Measurements from ENCODE around the gene TNKS2. TPM values are rescaled to one million over a fixed set of nuclear protein-coding genes. Genes with fewer than 3 reads are reported as not detected.
"Not testable (repeated sequence)": the region's sequence is repeated elsewhere in the genome, so short reads cannot be mapped to it uniquely, and the experiment has no call there.

TNKS2 gene
- total RNA-seq, 1 experiment from 2014 or later = 10.9 TPM

GRCh38 chr10:91865562-91866081 lies 67.4 kb downstream of the TNKS2 start:
- no peak for DNase-seq (ENCODE audit: low read depth)

DNA sequence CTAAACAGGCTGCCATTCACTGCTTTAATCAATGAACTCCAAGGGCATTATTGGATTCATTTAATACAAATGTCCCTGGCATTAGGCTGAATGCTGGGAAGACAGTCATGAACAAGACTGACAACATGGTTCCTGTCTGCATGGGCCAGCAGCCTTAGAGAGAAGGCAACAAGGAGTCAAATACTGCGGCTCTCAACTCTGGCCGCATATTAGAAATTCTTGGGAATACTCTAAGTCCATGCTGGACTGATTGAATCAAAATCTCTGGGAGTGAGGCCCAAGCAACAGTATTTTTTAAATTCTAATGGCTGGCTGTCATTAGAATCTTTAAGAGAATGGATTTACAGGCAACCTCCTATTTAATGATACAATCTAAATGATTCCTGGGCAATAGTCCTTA lies 76.9 kb downstream of the TNKS2 start:
- DNase-seq (ENCODE audit: low read depth) = no peak

DNA sequence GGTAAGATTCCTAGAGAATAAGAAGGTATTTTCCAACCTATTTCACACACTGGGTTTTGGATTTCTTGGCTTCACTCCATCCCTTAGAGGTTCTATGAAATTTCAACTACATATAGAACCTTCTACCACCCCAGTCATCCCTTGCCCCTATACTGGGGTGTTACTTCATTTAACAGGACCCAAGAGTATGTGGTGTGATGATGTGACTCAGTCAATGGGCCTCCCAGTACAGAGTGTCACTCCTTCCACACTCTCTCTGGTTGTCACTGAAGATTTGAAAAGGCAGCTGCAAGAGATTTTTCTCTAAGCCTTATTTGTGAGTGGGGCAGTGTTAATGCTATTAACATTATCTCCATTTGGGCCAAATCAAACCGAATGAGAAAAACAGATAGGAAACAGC lies 77.6 kb downstream of the TNKS2 start:
- DNase-seq (ENCODE audit: low read depth) = no peak

DNA sequence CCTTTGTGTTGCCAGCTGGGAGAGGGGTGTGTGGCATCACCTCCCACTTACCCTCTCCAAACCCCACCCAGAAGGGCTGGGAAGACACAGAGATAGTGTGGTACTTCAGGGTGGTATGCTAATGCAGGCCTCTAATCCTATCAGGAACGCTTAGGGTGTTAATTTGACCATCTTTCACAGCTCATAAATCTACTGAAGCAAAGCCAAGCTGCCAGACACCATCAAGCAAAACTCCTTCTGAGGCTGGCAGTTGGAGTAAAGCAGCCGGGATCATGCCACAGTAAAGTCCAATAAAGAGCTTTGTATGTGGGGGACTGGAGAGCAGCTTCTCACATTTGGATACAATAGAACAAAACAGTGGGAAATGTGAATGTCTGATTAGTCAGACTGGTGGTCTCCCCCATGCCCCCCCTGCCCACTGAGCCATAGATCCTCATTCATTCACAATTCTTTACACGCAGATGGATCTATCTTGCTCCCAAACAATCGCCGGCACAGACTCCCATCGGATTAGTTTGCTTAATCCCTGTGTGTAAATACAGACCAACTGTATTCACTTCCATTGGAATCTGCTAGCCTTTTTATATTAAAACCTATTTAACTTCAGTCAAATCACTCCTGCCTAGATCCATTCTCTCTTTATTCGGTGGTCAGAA lies 81.4 kb downstream of the TNKS2 start:
- no peak for DNase-seq (ENCODE audit: low read depth)

DNA sequence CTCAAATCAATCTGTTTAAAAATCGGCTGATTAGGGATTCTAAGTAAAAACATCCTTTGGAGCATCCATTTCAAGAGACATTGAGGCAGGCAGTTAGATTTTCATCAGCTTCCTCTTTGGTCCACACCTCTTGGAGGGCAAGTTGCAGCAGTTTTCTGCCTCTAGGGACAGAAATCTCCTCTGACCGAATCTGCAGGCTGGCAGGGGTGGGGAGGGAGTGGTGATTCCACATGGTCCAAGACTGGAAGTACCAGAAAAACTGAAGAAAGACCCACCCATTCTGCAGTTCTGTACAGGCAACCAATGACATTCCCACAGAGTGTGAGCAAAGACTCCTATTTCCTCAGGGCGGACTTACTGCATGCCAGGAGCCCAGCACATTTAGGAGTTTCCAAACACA lies 82.1 kb downstream of the TNKS2 start:
- DNase-seq (ENCODE audit: low read depth) = no peak

DNA sequence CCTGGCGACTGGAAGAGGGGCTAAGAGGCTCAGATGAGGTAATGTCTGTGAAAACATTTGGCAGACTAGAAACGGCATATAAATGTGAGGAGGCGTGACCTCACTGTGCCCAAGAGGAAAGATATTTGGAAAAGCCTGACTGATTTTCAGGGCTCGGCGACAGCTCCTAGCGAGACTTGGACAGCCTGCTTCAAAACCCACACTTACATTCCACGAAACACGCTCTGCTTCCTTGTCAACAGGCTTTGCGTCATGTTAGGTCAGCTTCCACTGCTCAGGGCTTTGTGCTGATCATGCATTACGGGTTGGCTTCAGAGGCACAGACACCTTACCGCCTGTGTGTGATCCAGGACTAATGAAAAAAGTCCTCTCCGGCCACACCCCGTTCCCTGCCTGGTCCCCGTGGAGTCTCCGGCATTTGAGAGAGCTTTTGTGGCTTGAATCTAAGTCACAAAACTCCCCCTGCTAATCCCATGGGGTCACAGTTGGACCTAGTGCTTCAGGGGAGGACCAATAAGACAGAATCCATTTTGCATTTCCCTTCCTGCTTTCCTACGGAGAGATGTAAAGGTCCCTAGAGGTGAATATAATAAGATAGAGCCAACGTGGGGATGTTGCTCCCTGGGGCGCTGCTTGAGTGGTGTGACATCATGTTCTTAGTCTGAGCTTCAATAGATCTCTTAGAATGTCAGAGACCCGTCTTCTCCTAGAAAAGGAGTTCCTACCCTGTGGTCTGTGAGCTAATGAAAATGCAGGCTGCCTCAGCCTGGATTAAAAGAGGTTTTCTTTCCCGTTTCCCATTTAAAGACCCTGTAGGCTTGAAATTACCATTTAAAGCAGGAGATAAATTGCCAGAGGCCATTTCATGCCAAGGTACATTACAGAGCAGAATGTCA lies 85.6 kb downstream of the TNKS2 start:
- DNase-seq (ENCODE audit: low read depth) = peak; percentile 11

DNA sequence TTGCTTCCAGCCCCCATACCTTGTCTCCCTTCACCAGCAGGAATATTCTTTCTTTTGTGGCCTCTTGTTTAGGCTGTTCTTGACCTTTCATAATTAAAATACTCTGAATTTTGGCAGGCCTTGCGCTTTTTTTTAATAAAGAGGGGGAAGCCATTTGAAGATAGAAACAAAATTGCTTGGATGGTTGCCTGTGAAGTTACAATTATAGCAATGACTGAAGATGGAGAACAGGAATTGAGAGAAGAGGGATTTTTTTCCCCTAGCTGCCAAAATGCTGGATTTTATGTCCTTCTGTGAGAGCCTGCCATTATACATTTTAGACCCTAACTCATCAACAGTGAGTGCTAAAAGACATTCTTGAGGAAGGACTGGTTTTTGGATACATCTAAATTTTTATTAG lies 86.3 kb downstream of the TNKS2 start:
- no peak for DNase-seq (ENCODE audit: low read depth)

DNA sequence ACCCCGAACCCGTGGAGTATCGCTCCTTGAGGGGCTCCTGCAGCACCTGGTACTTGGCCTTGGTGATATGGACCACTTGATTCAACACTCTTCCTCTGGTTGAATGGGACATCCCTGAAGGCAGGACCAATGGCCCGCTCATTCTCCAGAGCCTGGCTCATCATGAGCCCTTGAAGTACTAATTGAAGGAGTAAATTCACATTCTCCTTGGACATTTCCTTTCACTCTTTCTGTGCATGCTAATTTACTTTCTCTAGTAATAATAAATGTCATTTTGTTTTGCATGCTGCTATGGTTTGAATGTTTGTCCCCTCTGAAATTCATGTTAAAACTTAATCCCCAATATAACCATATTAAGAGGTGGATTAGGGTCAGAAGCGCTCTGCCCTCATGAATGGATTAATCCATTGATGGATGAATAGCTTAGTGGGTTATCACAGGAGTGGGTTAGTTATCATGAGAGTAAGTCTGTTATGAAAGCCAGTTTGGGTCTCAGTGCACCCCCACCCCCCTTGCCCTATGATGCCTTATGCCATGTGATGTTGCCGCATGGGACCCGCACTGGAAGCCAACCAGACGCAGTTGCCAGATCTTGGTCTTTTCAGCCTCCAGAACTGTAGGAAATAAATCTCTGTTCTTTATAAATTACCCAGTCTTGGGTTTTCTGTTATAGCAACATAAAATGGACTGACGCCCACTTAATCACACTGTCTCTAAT lies 87.3 kb downstream of the TNKS2 start:
- DNase-seq (ENCODE audit: low read depth) = no peak

GRCh38 chr10:91886954-91887271 lies 88.7 kb downstream of the TNKS2 start:
- no peak for DNase-seq (ENCODE audit: low read depth)

GRCh38 chr10:91887272-91888076 lies 89.2 kb downstream of the TNKS2 start:
- DNase-seq (ENCODE audit: low read depth) = peak; percentile 20

DNA sequence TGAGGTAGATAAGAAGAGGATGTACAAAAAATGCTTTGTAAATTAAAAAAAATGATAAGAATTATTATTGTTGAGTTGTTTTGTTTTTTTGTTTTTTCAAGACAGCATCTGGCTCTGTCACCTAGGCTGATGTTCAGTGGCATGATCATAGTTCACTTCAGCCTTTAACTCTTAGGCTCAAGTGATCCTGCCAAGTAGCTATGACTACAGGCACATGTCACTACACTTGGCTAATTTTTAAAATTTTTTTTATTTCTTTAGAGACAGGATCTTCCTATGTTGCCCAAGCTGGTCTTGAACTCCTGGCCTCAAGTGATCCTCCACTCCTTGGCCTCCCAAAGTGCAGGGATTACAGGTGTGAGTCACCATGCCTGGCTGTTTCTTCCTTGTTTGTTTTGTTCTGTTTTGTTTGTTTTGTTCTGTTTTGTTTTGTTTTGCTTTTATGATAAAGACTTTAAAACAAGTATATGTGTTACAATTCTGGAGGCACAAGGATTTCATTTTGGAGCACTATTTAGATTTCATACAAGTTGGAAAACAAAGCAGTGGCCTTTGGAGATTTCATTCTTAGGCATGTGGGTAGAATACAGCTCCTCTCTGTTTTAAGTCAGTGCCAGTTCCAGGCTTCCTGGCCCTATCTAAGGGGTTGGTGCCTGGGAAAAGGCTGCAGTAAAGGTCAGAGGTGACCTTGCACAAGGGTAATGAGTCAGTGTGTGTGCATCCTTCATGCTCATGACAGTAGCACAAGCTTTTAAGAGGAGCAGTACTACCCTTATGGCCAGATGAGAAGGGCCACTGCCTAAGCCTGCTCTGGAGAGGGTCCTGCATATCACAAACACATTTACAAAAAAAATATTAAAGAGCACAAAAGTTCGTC lies 93.1 kb downstream of the TNKS2 start:
- no peak for DNase-seq (ENCODE audit: low read depth)

DNA sequence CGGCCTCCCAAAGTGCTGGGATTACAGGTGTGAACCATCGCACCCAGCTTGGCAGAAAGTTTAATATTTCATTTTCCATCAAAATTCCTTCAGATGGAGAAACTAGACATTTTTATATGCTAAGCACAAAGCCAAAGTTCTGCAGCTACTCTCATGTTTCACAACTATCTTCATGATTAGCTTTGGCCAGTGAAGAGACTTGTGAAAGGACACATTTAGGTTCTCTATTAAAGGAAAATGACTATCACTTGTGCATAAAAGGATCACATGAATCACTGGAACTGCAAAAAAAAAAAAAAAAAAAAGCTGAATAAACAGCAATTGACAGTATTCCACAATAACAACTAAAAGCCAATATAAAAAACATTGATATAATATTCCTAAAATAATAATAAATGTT lies 94.8 kb downstream of the TNKS2 start:
- no peak for DNase-seq (ENCODE audit: low read depth)

DNA sequence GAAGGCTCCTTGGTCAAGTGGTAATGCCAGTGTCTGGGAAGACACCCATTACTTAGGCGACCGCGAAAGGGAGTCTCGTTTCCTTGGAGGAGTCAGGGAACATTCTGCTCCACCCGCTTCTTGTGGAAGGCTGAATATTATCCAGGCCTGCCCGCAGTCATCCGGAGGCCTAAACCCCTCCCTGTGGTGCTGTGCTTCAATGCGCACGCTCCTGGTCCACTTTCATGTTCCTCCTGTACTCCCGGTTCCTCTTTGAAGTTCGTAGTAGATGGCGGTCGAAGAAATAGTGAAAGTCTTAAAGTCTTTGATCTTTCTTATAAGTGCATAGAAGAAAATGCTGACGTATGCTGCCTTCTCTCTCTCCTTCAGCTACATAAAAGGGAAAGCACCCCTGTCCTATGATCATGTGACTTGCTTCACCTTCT lies 96.0 kb downstream of the TNKS2 start:
- DNase-seq (ENCODE audit: low read depth) = not testable (repeated sequence)

GRCh38 chr10:91896212-91896756 lies 98.1 kb downstream of the TNKS2 start:
- no peak for DNase-seq (ENCODE audit: low read depth)

DNA sequence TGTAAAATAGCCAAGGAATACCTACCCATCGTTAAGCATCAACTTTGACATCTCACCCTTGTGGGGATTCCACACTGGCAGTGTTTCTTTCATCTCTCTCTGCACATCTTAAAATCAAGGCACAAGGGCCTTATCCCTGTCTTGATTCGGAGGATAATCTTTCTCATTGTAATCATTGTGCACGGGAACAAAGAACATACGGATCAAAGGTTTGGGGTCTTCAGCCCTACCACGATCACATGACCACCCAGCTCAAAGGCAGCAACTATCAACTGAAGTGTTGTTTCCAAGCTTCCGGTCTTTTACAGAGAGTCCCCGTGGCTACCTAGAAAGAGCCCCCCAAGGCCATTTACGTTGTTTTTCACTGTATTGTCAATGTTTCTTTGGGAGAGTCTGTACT lies 99.2 kb downstream of the TNKS2 start:
- no peak for DNase-seq (ENCODE audit: low read depth)

DNA sequence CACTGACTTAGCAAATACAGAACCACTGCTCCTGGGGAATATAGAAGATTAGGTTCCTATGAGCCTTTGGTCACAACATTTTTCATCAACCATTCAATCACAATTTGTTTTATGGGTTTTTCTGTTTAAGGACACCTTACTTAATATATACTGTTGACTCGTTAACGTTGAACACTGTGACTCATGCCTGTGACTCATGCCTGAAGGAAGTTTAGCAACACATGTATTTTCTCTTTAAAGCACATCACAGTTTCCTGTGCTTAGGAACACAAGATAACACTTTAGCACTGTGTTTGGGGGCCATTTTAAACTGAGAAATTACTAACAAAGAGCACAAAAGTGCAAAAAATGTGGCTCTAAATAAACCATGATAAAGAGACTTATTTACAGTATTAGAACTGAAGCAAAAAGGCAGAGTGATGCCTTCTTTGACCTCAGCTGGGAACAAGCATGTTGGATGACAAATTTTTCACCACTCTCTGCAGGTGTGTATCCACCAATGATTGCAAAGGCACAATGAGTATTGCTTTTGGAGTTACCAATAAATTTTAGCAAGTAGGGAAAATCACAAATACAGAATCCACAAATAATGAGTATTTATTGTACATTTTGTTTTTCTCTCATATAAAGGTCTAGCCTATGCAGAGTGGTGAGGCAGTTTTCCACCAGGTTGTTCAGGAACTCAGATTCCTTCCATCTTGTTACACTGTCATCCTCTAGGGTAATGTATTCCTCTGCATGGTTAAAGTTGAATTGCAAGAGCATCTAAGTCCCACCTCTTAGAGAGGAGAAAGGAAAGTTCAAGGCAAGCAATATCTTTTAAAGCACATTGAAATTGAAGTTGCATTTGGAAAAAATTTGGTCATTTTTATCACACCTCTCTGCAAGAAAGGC lies 103.8 kb downstream of the TNKS2 start:
- peak; percentile 79 for DNase-seq (ENCODE audit: low read depth)

DNA sequence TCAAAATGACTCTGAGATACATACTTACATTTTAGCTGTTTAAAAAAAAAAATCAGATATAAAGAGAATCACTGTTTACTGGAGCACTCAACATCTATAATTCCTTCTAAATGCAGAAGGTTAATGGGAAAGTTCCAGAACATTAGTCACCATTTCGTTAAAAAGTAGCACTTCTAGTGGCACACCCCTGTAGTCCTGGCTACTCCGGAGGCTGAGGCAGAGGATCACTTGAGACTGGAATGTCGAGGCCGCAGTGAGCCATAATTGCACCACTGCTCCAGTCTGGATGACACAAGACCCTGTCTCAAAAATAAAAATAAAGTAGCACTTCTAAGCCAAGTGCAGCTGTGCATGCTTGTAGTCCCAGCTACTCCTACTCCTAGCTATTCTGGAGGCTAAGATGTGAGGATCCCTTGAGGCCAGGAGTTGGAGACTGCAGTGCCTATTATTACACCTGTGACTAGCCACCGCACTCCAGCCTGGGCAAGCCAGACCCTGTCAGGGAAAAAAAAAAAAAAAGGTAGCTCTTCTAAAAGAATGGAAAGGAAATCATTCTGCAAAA lies 108.9 kb downstream of the TNKS2 start:
- peak; percentile 3 for DNase-seq (ENCODE audit: low read depth)

- DNase-seq (ENCODE audit: low read depth) = no peak
Measured at GRCh38 chr10:91907914-91908336, 109.7 kb downstream of the TNKS2 start.
